ENCODE results near the gene CDON.

DNA sequence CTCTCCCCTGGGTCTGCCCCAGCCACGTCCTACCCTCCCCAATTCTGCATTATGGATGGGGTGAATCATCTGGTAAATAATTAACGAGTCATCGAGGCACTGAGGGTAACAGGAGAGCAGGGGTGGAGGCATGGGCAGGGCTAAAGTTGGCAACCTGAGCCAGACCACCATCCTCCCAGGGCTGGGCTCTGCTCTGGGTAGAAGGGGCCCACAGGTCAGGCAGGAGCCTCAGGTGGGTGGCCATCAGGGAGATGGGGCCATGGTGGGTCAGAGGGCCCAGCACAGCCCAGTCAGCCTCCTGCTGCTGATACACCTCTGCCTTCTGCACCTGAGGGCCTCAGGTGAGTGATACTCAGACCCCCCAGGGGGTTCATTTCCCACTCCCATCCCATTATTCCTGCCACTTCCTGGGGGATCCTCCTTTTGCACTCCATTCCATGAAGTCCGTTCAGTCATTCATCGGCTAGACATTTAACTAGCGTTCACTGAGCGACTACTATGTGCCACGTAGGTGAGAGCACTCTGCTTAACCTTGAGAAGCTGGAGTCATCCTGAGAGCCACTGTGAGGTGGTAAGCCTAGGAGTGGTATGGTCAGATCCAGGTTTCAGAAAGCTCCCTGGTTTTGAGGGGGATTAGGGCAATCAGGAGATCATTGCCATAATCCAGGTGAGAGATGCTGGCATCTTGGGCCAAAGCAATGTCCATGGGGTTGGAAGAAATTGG, 116.7 kb downstream of the CDON start, which contains the start of gene VSIG10L2:
- no peak for TF ChIP-seq CTCF (IDR thresholded peaks at IDR 0.05)
- TF ChIP-seq ZNF423 (CRISPR knock-in tag; IDR thresholded peaks at IDR 0.05) = no peak
- TF ChIP-seq JUN (CRISPR knock-in tag; IDR thresholded peaks at IDR 0.05) = no peak
- TF ChIP-seq TCF7 (CRISPR knock-in tag; IDR thresholded peaks at IDR 0.05; ENCODE audit: low read depth) = no peak
- TF ChIP-seq, protein P1, sequence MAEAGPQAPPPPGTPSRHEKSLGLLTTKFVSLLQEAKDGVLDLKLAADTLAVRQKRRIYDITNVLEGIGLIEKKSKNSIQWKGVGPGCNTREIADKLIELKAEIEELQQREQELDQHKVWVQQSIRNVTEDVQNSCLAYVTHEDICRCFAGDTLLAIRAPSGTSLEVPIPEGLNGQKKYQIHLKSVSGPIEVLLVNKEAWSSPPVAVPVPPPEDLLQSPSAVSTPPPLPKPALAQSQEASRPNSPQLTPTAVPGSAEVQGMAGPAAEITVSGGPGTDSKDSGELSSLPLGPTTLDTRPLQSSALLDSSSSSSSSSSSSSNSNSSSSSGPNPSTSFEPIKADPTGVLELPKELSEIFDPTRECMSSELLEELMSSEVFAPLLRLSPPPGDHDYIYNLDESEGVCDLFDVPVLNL (CRISPR knock-in tag; IDR thresholded peaks at IDR 0.05; ENCODE audit: borderline replicate concordance, low read depth) = no peak
- no peak for TF ChIP-seq CBFB (CRISPR knock-in tag; IDR thresholded peaks at IDR 0.05; ENCODE audit: low read depth)
- no peak for TF ChIP-seq USF1 (CRISPR knock-in tag; IDR thresholded peaks at IDR 0.05)
- TF ChIP-seq, protein P2, sequence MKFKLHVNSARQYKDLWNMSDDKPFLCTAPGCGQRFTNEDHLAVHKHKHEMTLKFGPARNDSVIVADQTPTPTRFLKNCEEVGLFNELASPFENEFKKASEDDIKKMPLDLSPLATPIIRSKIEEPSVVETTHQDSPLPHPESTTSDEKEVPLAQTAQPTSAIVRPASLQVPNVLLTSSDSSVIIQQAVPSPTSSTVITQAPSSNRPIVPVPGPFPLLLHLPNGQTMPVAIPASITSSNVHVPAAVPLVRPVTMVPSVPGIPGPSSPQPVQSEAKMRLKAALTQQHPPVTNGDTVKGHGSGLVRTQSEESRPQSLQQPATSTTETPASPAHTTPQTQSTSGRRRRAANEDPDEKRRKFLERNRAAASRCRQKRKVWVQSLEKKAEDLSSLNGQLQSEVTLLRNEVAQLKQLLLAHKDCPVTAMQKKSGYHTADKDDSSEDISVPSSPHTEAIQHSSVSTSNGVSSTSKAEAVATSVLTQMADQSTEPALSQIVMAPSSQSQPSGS (CRISPR knock-in tag; IDR thresholded peaks at IDR 0.05; ENCODE audit: borderline replicate concordance, low read depth) = no peak
- no peak for TF ChIP-seq ATF3 (CRISPR knock-in tag; conservative IDR thresholded peaks at IDR 0.05)
- TF ChIP-seq, protein P3, sequence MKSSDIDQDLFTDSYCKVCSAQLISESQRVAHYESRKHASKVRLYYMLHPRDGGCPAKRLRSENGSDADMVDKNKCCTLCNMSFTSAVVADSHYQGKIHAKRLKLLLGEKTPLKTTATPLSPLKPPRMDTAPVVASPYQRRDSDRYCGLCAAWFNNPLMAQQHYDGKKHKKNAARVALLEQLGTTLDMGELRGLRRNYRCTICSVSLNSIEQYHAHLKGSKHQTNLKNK (CRISPR knock-in tag; IDR thresholded peaks at IDR 0.05) = no peak
